ENCODE measurements around the gene ELFN2.

DNA sequence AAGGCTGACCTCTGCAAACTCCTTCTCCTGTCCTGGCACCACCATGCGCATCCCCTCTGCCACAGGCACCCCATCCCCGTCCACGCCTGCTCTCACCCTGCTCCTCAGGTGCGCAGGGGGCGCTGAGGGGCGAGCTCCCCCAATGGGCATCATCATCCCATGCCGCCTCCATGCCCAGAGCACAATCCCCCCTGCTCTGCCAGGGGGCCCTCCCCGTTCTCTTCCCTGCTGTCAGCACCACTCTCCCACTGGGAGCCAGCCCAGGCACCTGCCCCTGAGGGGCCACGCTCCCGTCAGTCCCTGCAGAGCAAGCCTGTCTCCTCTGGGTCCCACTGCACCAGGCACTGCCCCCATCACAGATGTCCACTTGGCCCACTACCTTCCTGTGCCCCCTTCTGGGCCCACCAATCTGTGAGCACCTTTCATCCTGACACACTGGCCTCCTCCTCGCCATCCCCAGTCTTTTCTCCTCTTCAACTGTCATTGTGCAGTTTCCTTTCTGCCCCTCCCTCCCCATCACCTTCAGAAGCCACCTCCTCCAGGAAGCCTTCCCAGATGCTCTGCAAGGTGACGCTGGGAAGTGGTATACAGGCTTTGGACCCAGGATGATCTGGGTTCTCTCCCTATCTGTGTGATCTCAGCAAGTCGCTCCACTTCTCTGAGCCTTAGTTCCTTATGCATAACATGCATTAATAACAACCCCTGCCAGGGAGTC lies 82.4 kb downstream of the ELFN2 start:
- TF ChIP-seq, protein P1, sequence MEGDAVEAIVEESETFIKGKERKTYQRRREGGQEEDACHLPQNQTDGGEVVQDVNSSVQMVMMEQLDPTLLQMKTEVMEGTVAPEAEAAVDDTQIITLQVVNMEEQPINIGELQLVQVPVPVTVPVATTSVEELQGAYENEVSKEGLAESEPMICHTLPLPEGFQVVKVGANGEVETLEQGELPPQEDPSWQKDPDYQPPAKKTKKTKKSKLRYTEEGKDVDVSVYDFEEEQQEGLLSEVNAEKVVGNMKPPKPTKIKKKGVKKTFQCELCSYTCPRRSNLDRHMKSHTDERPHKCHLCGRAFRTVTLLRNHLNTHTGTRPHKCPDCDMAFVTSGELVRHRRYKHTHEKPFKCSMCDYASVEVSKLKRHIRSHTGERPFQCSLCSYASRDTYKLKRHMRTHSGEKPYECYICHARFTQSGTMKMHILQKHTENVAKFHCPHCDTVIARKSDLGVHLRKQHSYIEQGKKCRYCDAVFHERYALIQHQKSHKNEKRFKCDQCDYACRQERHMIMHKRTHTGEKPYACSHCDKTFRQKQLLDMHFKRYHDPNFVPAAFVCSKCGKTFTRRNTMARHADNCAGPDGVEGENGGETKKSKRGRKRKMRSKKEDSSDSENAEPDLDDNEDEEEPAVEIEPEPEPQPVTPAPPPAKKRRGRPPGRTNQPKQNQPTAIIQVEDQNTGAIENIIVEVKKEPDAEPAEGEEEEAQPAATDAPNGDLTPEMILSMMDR (IDR thresholded peaks at IDR 0.05; ENCODE audit: poor library complexity, severe bottlenecking): no peak
- TF ChIP-seq SMC3 (conservative IDR thresholded peaks at IDR 0.05; ENCODE audit: poor library complexity): no peak
- TF ChIP-seq EP300 (conservative IDR thresholded peaks at IDR 0.05; ENCODE audit: poor library complexity, severe bottlenecking): no peak
- TF ChIP-seq, protein P2, sequence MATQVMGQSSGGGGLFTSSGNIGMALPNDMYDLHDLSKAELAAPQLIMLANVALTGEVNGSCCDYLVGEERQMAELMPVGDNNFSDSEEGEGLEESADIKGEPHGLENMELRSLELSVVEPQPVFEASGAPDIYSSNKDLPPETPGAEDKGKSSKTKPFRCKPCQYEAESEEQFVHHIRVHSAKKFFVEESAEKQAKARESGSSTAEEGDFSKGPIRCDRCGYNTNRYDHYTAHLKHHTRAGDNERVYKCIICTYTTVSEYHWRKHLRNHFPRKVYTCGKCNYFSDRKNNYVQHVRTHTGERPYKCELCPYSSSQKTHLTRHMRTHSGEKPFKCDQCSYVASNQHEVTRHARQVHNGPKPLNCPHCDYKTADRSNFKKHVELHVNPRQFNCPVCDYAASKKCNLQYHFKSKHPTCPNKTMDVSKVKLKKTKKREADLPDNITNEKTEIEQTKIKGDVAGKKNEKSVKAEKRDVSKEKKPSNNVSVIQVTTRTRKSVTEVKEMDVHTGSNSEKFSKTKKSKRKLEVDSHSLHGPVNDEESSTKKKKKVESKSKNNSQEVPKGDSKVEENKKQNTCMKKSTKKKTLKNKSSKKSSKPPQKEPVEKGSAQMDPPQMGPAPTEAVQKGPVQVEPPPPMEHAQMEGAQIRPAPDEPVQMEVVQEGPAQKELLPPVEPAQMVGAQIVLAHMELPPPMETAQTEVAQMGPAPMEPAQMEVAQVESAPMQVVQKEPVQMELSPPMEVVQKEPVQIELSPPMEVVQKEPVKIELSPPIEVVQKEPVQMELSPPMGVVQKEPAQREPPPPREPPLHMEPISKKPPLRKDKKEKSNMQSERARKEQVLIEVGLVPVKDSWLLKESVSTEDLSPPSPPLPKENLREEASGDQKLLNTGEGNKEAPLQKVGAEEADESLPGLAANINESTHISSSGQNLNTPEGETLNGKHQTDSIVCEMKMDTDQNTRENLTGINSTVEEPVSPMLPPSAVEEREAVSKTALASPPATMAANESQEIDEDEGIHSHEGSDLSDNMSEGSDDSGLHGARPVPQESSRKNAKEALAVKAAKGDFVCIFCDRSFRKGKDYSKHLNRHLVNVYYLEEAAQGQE (IDR thresholded peaks at IDR 0.05; ENCODE audit: borderline replicate concordance): no peak

Measured in neural cell (in vitro differentiated cells).